H1 (cell line): ENCODE measurements around the gene SBK1. TPM values are rescaled to one million over a fixed set of nuclear protein-coding genes. Genes with fewer than 3 reads are reported as not detected.

Source experiments
- CTCF ChIA-PET: fragments of 300-600 bp; sonication (Branson Sonifier 250); formaldehyde crosslinking; loops from one replicate; lab custom pipeline; 2021; ENCODE audit not compliant: partially characterized antibody; lab: Charles Lee
- POLR2A ChIA-PET: fragments of 300-600 bp; sonication (Branson Sonifier 250); formaldehyde crosslinking; loops from one replicate; lab custom pipeline; 2021; ENCODE audit warnings: inconsistent platforms; ENCODE audit not compliant: partially characterized antibody; lab: Charles Lee
- DNase-seq, 2 experiments: peaks; one replicate each; pipeline versions ENCODE4 v3.0.0 to v3.0.0-alpha.2; 2010 to 2022; ENCODE audit warnings: low spot score in 2 of 2, low read depth in 1 of 2, mixed read lengths in 1 of 2
- FAIRE-seq: peaks from 2 replicates; lab custom pipeline; 2011; peaks lifted over from hg19 to GRCh38; lab: Jason Lieb, UNC
- H2AFZ ChIP-seq: 2 replicates; pipeline ENCODE4 v1.8.1; 2012; ENCODE audit warnings: low read length, inconsistent platforms
- H2AK5ac ChIP-seq: 2 replicates; pipeline ENCODE4 v1.6.1; 2013; ENCODE audit warnings: low read depth, low read length
- H2BK120ac ChIP-seq: replicated peaks from 2 replicates; pipeline ENCODE3; 2013; ENCODE audit warnings: low read depth, low read length, inconsistent platforms
- H2BK12ac ChIP-seq: 2 replicates; pipeline ENCODE4 v1.6.1; 2013; ENCODE audit warnings: low read depth, low read length
- H2BK15ac ChIP-seq: 2 replicates; pipeline ENCODE4 v1.6.1; 2013; ENCODE audit warnings: low read length
- H2BK20ac ChIP-seq: 2 replicates; pipeline ENCODE4 v1.6.1; 2013; ENCODE audit warnings: low read length
- H2BK5ac ChIP-seq: 2 replicates; pipeline ENCODE4 v1.6.1; 2013; ENCODE audit warnings: low read depth, low read length
- H3K14ac ChIP-seq: 2 replicates; pipeline ENCODE4 v1.6.1; 2013; ENCODE audit warnings: inconsistent platforms; ENCODE audit not compliant: insufficient read length
- H3K18ac ChIP-seq: 2 replicates; pipeline ENCODE4 v1.6.1; 2013; ENCODE audit warnings: low read length; ENCODE audit errors: extremely low read depth
- H3K23ac ChIP-seq: 2 replicates; pipeline ENCODE4 v1.6.1; 2013; ENCODE audit warnings: inconsistent platforms; ENCODE audit not compliant: insufficient read length
- H3K23me2 ChIP-seq: 2 replicates; pipeline ENCODE4 v1.6.1; 2013; ENCODE audit warnings: low read depth, low read length
- H3K27ac ChIP-seq: 2 replicates; pipeline ENCODE4 v1.6.1; 2011; ENCODE audit warnings: low read depth, low read length, inconsistent platforms
- H3K27me3 ChIP-seq, 4 experiments: replicated peaks in 1 of 4; 1 replicate in 1 of 4; 2 replicates in 3 of 4; pipeline versions ENCODE4 v1.6.1 to v1.8.1; 2011 to 2013; ENCODE audit warnings: low read length in 3 of 4, mild to moderate bottlenecking in 3 of 4, inconsistent platforms in 2 of 4, mixed read lengths in 2 of 4, moderate library complexity in 1 of 4; ENCODE audit not compliant: control insufficient read depth in 3 of 4, insufficient read depth in 3 of 4; ENCODE audit errors: extremely low read depth in 1 of 4
- H3K36me3 ChIP-seq, 4 experiments: 2 replicates each; pipeline versions ENCODE4 v1.6.1 to v1.8.1; 2011 to 2013; ENCODE audit warnings: mild to moderate bottlenecking in 4 of 4, low read length in 3 of 4, moderate library complexity in 2 of 4, control low read depth in 1 of 4, inconsistent platforms in 1 of 4; ENCODE audit not compliant: insufficient read depth in 4 of 4, control insufficient read depth in 2 of 4
- H3K4ac ChIP-seq: replicated peaks from 2 replicates; pipeline ENCODE3; 2013; ENCODE audit warnings: low read length, low read depth, mixed read lengths, inconsistent platforms; ENCODE audit not compliant: insufficient read length
- H3K4me1 ChIP-seq, 4 experiments: replicated peaks in 1 of 4; 1 replicate in 1 of 4; 2 replicates in 3 of 4; pipeline versions ENCODE4 v1.6.1 to v1.8.1; 2011 to 2013; ENCODE audit warnings: low read length in 3 of 4, inconsistent platforms in 2 of 4, mixed read lengths in 1 of 4; ENCODE audit not compliant: insufficient read depth in 4 of 4, control insufficient read depth in 3 of 4
- H3K4me2 ChIP-seq, 2 experiments: 2 replicates each; pipeline versions ENCODE4 v1.6.1 to v1.8.1; 2011 to 2013; ENCODE audit warnings: low read depth in 2 of 2, low read length in 2 of 2, control low read depth in 1 of 2, inconsistent platforms in 1 of 2, mild to moderate bottlenecking in 1 of 2; ENCODE audit not compliant: insufficient read depth in 1 of 2
- H3K4me3 ChIP-seq, 4 experiments: fragments of 200-600, 300-600 bp in 1 of 4; sonication (generic), shearing (Covaris generic), sonication (Bioruptor Twin) in 1 of 4; 2 replicates each; pipeline versions ENCODE4 v1.5.1 to v1.8.1; 2011 to 2016; ENCODE audit warnings: low read length in 4 of 4, low read depth in 3 of 4, control low read depth in 2 of 4, inconsistent platforms in 2 of 4, mild to moderate bottlenecking in 2 of 4, mixed read lengths in 1 of 4, moderate library complexity in 1 of 4; ENCODE audit not compliant: insufficient read depth in 2 of 4; ENCODE audit errors: extremely low read depth in 1 of 4
- H3K56ac ChIP-seq: replicated peaks from 2 replicates; pipeline ENCODE3; 2013; ENCODE audit warnings: low read depth, mild to moderate bottlenecking, mixed read lengths, low read length, inconsistent platforms; ENCODE audit not compliant: insufficient read length
- H3K79me1 ChIP-seq: 2 replicates; pipeline ENCODE4 v1.6.1; 2013; ENCODE audit warnings: low read depth, low read length, control low read depth
- H3K79me2 ChIP-seq, 2 experiments: 2 replicates each; pipeline versions ENCODE4 v1.6.1 to v1.8.1; 2012 to 2013; ENCODE audit warnings: low read length in 2 of 2, mild to moderate bottlenecking in 2 of 2, inconsistent platforms in 1 of 2; ENCODE audit not compliant: insufficient read depth in 2 of 2, control insufficient read depth in 1 of 2
- H3K9ac ChIP-seq, 4 experiments: replicated peaks in 1 of 4; 1 replicate in 1 of 4; 2 replicates in 3 of 4; pipeline versions ENCODE4 v1.6.1 to v1.8.1; 2011 to 2013; ENCODE audit warnings: low read depth in 3 of 4, low read length in 3 of 4, control low read depth in 2 of 4, mild to moderate bottlenecking in 2 of 4, moderate library complexity in 2 of 4, inconsistent platforms in 1 of 4; ENCODE audit errors: extremely low read depth in 1 of 4
- H3K9me3 ChIP-seq, 2 experiments: 2 replicates each; pipeline versions ENCODE4 v1.6.1 to v1.8.1; 2012 to 2013; ENCODE audit warnings: mild to moderate bottlenecking in 2 of 2, moderate library complexity in 2 of 2, control low read depth in 1 of 2, inconsistent platforms in 1 of 2, low read depth in 1 of 2, low read length in 1 of 2, mixed read lengths in 1 of 2; ENCODE audit not compliant: insufficient read depth in 2 of 2
- H4K20me1 ChIP-seq, 2 experiments: replicated peaks in 1 of 2; 2 replicates each; pipeline versions ENCODE3 to v1.8.1; 2011 to 2013; ENCODE audit warnings: inconsistent platforms in 2 of 2, low read length in 2 of 2, mild to moderate bottlenecking in 1 of 2; ENCODE audit not compliant: insufficient read depth in 2 of 2, control insufficient read depth in 1 of 2
- H4K5ac ChIP-seq: 2 replicates; pipeline ENCODE4 v1.6.1; 2013; ENCODE audit warnings: low read length, low read depth, mixed read lengths, inconsistent platforms; ENCODE audit not compliant: insufficient read length
- H4K8ac ChIP-seq: 2 replicates; pipeline ENCODE4 v1.8.0; 2013; ENCODE audit warnings: mild to moderate bottlenecking, moderate library complexity, low read length, inconsistent platforms; ENCODE audit not compliant: insufficient read depth; ENCODE audit errors: extremely low read depth
- H4K91ac ChIP-seq: replicated peaks from 2 replicates; pipeline ENCODE3; 2013; ENCODE audit warnings: low read length, mixed read lengths, inconsistent platforms; ENCODE audit not compliant: insufficient read length
- RAD21 ChIP-seq, 2 experiments: IDR thresholded peaks in 1 of 2; conservative IDR thresholded peaks in 1 of 2; 2 replicates each; pipeline ENCODE4 v1.6.1; 2011; ENCODE audit warnings: low read depth in 2 of 2, low read length in 2 of 2, improper control_type of control experiment in 1 of 2, inconsistent platforms in 1 of 2, mild to moderate bottlenecking in 1 of 2, moderate library complexity in 1 of 2
- TAF1 ChIP-seq: IDR thresholded peaks from 2 replicates; pipeline ENCODE4 v1.6.1; 2011; ENCODE audit warnings: mild to moderate bottlenecking, low read depth, low read length
- WGBS, 2 experiments: shearing (Covaris generic) in 1 of 2; methylation state at CpG; one replicate each; pipeline versions ENCODE4 v1.1.6 to v1.1.7; 2013 to 2015; ENCODE audit warnings: low lambda C conversion rate in 2 of 2, mixed read lengths in 2 of 2, inconsistent platforms in 1 of 2, low coverage in 1 of 2, missing lambda C conversion rate in 1 of 2; ENCODE audit not compliant: insufficient replicate concordance in 2 of 2, insufficient coverage in 1 of 2, insufficient read length in 1 of 2; ENCODE audit errors: extremely low coverage in 1 of 2, missing lambda C conversion rate in 1 of 2; 5-methylcytosine and 5-hydroxymethylcytosine counted together
- polyA plus RNA-seq, 7 experiments: library from polyadenylated mRNA; depleted of rRNA in 3 of 7; stranded (reverse) in 5 of 7; unstranded in 2 of 7; fragments of >200 nt in 5 of 7; fragments of 200-250 nt in 2 of 7; gene quantifications; 1 replicate in 5 of 7; 2 replicates in 1 of 7; 4 replicates in 1 of 7; pipeline versions ENCODE4 v1.2.1 to v1.2.3, GENCODE V29; 2011 to 2013; ENCODE audit warnings: missing spikeins in 2 of 7, mixed read lengths in 2 of 7
- total RNA-seq: library from RNA; stranded (reverse); fragmentation: NEBNext Ultra II Directional; extraction: Animal tissue kit (Norgen Biotek cat#: 25700); gene quantifications from 2 replicates; pipeline ENCODE4 v1.2.1, GENCODE V29; 2021

The SBK1 gene
- total and polyA plus RNA-seq, 2 of the 8 experiments (the other 6 are each of a cell fraction or from before 2014, with no cell fraction given) = 18.2 to 73.9 TPM

- H3K23me2 ChIP-seq = peaks cover 3% of the 10 kb centered on the region; the same call in 1 of the 2 replicates
- 0 out of 2 replicates have a peak, but pooled peaks cover 2% of the 10 kb centered on the region for H3K79me1 ChIP-seq
- H3K18ac ChIP-seq = peak overlapping the region; percentile 60
- 45% methylated on average over 15 of the region's 18 CpGs; no CpG with 5 or more reads in 1 of the 2 experiments for WGBS, 2 experiments
- H2BK120ac ChIP-seq = no peak overlapping the region
- H3K9ac ChIP-seq = no peak overlapping the region
- no peak overlapping the region for H2AFZ ChIP-seq
- no peak overlapping the region for H3K56ac ChIP-seq
- H2BK12ac ChIP-seq = 0 out of 2 replicates have a peak overlapping the region, but pooled peaks have one; percentile 50
- H2BK20ac ChIP-seq = no peak overlapping the region
- no peaks in the 10 kb centered on the region for H3K79me2 ChIP-seq
- no peak overlapping the region for H3K27ac ChIP-seq
- H4K5ac ChIP-seq = no peak overlapping the region
- peak overlapping the region; percentile 55 to 70; a peak in 3 of 4 replicates for H3K4me2 ChIP-seq
- TF ChIP-seq TAF1 = 0 out of 2 replicates have a peak, but pooled peaks have one; percentile 43
- TF ChIP-seq RAD21 (IDR thresholded peaks at IDR 0.05 in 1 of 2, conservative IDR thresholded peaks at IDR 0.05 in 1 of 2; ENCODE audit: low read depth in 2 of 2, low read length in 2 of 2) = no peak
- H3K36me3 ChIP-seq = no peaks in the 10 kb centered on the region
- no peaks in the 10 kb centered on the region for H4K20me1 ChIP-seq
- H3K9me3 ChIP-seq = no peaks in the 10 kb centered on the region
- no peak overlapping the region for H3K14ac ChIP-seq
- ChIA-PET POLR2A (interaction anchor here (0.9 kb wide), 1 partner anchor 19 kb away, joined by 3 read pairs; no protein-coding TSS in a partner anchor), CTCF (interaction anchor here (0.5 to 1.1 kb wide), 2 partner anchors 19 to 125 kb away, joined by 3 to 4 read pairs; no protein-coding TSS in a partner anchor)
- no peak overlapping the region for H3K23ac ChIP-seq
- DNase-seq (no peak), FAIRE-seq (no peak)
- H2BK15ac ChIP-seq = no peak overlapping the region
- no peak overlapping the region for H2AK5ac ChIP-seq
- H3K4ac ChIP-seq = no peak overlapping the region
- peak overlapping the region; percentile 11 for H4K91ac ChIP-seq
- H2BK5ac ChIP-seq = no peak overlapping the region; the same call in 1 of the 2 replicates
- H3K4me3 ChIP-seq = peak overlapping the region in 3 of 4 experiments; percentile 23 to 53 (median 27); a peak in 7 of 8 replicates
- peak overlapping the region; percentile 32; the same call in 1 of the 2 replicates for H4K8ac ChIP-seq
- H3K27me3 ChIP-seq = no peaks in the 10 kb centered on the region
- H3K4me1 ChIP-seq = peaks cover 0 to 35% (median 21%) of the 10 kb centered on the region in 4 experiments; a peak in 6 of 7 replicates
Observed at GRCh38 chr16:28258567-28258966, 33.8 kb upstream of the SBK1 start.
